GM18499 (cell line): ENCODE results near the gene DPP10.

Experiments
- ATAC-seq: cut with Tn5 transposase; IDR thresholded peaks from one replicate; pipeline ENCODE4 v1.9.1; 2021; ENCODE audit warnings: moderate number of reproducible peaks; ENCODE audit not compliant: insufficient read depth, unreplicated experiment

Gene DPP10

GRCh38 chr2:115174651-115175050 is 732.2 kb downstream of the DPP10 start:
- no peak for ATAC-seq

- ATAC-seq = no peak
Measured at GRCh38 chr2:115183144-115183543, 740.7 kb downstream of the DPP10 start.

GRCh38 chr2:115190459-115190858 is 748.0 kb downstream of the DPP10 start:
- no peak for ATAC-seq

- ATAC-seq = no peak
Measured at GRCh38 chr2:115194623-115195022, 752.2 kb downstream of the DPP10 start.

GRCh38 chr2:115196587-115196986 is 754.1 kb downstream of the DPP10 start:
- no peak for ATAC-seq

- no peak for ATAC-seq
Measured at GRCh38 chr2:115199966-115200365, 757.5 kb downstream of the DPP10 start.

GRCh38 chr2:115201386-115201785 is 758.9 kb downstream of the DPP10 start:
- no peak for ATAC-seq

- ATAC-seq = no peak
Measured at GRCh38 chr2:115208493-115209164, 766.2 kb downstream of the DPP10 start.

- no peak for ATAC-seq
Measured at GRCh38 chr2:115214050-115214449, 771.6 kb downstream of the DPP10 start.

GRCh38 chr2:115219296-115219695 is 776.9 kb downstream of the DPP10 start:
- ATAC-seq = no peak

GRCh38 chr2:115234186-115234585 is 791.7 kb downstream of the DPP10 start:
- no peak for ATAC-seq

GRCh38 chr2:115234737-115235136 is 792.3 kb downstream of the DPP10 start:
- no peak for ATAC-seq

GRCh38 chr2:115248066-115248465 is 805.6 kb downstream of the DPP10 start:
- ATAC-seq = no peak

GRCh38 chr2:115277366-115277765 is 834.9 kb downstream of the DPP10 start:
- ATAC-seq = no peak

- no peak for ATAC-seq
Measured at GRCh38 chr2:115285416-115285815, 843.0 kb downstream of the DPP10 start.

- ATAC-seq = no peak
Measured at GRCh38 chr2:115290478-115290877, 848.0 kb downstream of the DPP10 start.

GRCh38 chr2:115292742-115293141 is 850.3 kb downstream of the DPP10 start:
- no peak for ATAC-seq

- ATAC-seq = no peak
Measured at GRCh38 chr2:115294999-115295398, 852.6 kb downstream of the DPP10 start.

- no peak for ATAC-seq
Measured at GRCh38 chr2:115297056-115297455, 854.6 kb downstream of the DPP10 start.

- ATAC-seq = no peak
Measured at GRCh38 chr2:115299199-115299598, 856.8 kb downstream of the DPP10 start.

GRCh38 chr2:115305712-115306111 is 863.3 kb downstream of the DPP10 start:
- no peak for ATAC-seq

GRCh38 chr2:115314119-115314518 is 871.7 kb downstream of the DPP10 start:
- ATAC-seq = no peak

- no peak for ATAC-seq
Measured at GRCh38 chr2:115327061-115327460, 884.6 kb downstream of the DPP10 start.
